K562 (cell line): ENCODE measurements around the gene ARHGAP26. TPM values are rescaled to one million over a fixed set of nuclear protein-coding genes. Genes with fewer than 3 reads are reported as not detected.
A peak's percentile ranks its signal among the peaks of the same experiment; 100 is the strongest.

Experiments
- ATAC-seq: fragments of 200-7000 bp; cut with Tn5 transposase; 3 replicates; pipeline ENCODE4 v1.9.1; 2020; ENCODE audit warnings: moderate library complexity
- BruUV-seq: library from RNA; stranded (reverse); fragments of 400-500 nt; replicated peaks from 2 replicates; lab custom pipeline; 2021; lab: Mats Ljungman, UMichigan
- CTCF ChIA-PET: fragments of 300-600 bp; formaldehyde crosslinking; extraction: SDS; loops from one replicate; lab custom pipeline; 2021; ENCODE audit warnings: low intra/inter-chr PET ratio; lab: Yijun Ruan, JAX
- POLR2A ChIA-PET: fragments of 300-600, 350-650 bp; sonication (Branson Sonifier 250); formaldehyde crosslinking; extraction: SDS; loops from one replicate; lab custom pipeline; 2021; ENCODE audit warnings: antibody characterized with exemption, inconsistent platforms; lab: Yijun Ruan, JAX
- DNase-seq, 4 experiments: peaks; one replicate each; pipeline versions ENCODE4 v3.0.0 to v3.0.0-alpha.2; 2011 to 2018; ENCODE audit warnings: low spot score in 3 of 4, mixed read lengths in 3 of 4; ENCODE audit errors: extremely low read depth in 1 of 4
- FAIRE-seq: peaks from 2 replicates; lab custom pipeline; 2011; peaks lifted over from hg19 to GRCh38; lab: Jason Lieb, UNC
- H2AFZ ChIP-seq: 2 replicates; pipeline ENCODE4 v1.6.0; 2011; ENCODE audit warnings: low read depth, low read length, control low read depth, inconsistent platforms
- H3K27ac ChIP-seq: fragments of 200-600 bp; 3 replicates; pipeline ENCODE4 v1.8.0; 2011; ENCODE audit warnings: low read depth, mild to moderate bottlenecking, control low read depth, inconsistent platforms, low read length, moderate library complexity, mixed read lengths; ENCODE audit errors: extremely low read depth
- H3K27me3 ChIP-seq, 2 experiments: fragments of 300-600 bp in 1 of 2; 2 replicates in 1 of 2; 3 replicates in 1 of 2; pipeline versions ENCODE4 v1.6.0 to v1.8.0; 2011; ENCODE audit warnings: inconsistent platforms in 2 of 2, low read length in 2 of 2, mild to moderate bottlenecking in 1 of 2, mixed read lengths in 1 of 2, moderate library complexity in 1 of 2; ENCODE audit not compliant: control insufficient read depth in 2 of 2, insufficient read depth in 2 of 2
- H3K36me3 ChIP-seq: fragments of 300-600 bp; 3 replicates; pipeline ENCODE4 v1.8.0; 2011; ENCODE audit warnings: mild to moderate bottlenecking, low read length, inconsistent platforms; ENCODE audit not compliant: control insufficient read depth, insufficient read depth
- H3K4me1 ChIP-seq, 2 experiments: fragments of 200-600 bp in 1 of 2; replicated peaks in 1 of 2; 2 replicates in 1 of 2; 3 replicates in 1 of 2; pipeline versions ENCODE4 v1.5.1 to v1.8.0; 2011; ENCODE audit warnings: inconsistent platforms in 2 of 2, low read length in 2 of 2, mild to moderate bottlenecking in 1 of 2, mixed read lengths in 1 of 2, moderate library complexity in 1 of 2; ENCODE audit not compliant: control insufficient read depth in 2 of 2, insufficient read depth in 2 of 2
- H3K4me2 ChIP-seq: 2 replicates; pipeline ENCODE4 v1.6.1; 2011; ENCODE audit warnings: low read length, control low read depth, inconsistent platforms, mixed read lengths; ENCODE audit not compliant: insufficient read depth
- H3K4me3 ChIP-seq: fragments of 200-600 bp; sonication (generic), shearing (Covaris generic); 2 replicates; pipeline ENCODE4 v1.5.1; 2016; ENCODE audit warnings: control low read depth, inconsistent platforms
- H3K79me2 ChIP-seq: fragments of 200-600 bp; 3 replicates; pipeline ENCODE4 v1.8.0; 2011; ENCODE audit warnings: low read length, inconsistent platforms; ENCODE audit not compliant: control insufficient read depth, insufficient read depth
- H3K9ac ChIP-seq, 2 experiments: 2 replicates each; pipeline versions ENCODE4 v1.6.0 to v1.6.1; 2011; ENCODE audit warnings: low read depth in 2 of 2, low read length in 2 of 2, control low read depth in 1 of 2, inconsistent platforms in 1 of 2, mild to moderate bottlenecking in 1 of 2, mixed read lengths in 1 of 2; ENCODE audit not compliant: insufficient read depth in 1 of 2
- H3K9me1 ChIP-seq: one replicate; pipeline ENCODE4 v1.6.0; 2011; ENCODE audit warnings: inconsistent platforms, mild to moderate bottlenecking, low read length, moderate library complexity; ENCODE audit not compliant: control insufficient read depth, insufficient read depth
- H3K9me3 ChIP-seq: replicated peaks from 2 replicates; pipeline ENCODE4 v1.5.1; 2011; ENCODE audit warnings: low read depth, low read length, inconsistent platforms; ENCODE audit not compliant: control insufficient read depth, insufficient read depth
- H4K20me1 ChIP-seq: replicated peaks from 2 replicates; pipeline ENCODE4 v1.6.1; 2011; ENCODE audit warnings: low read length, inconsistent platforms, mixed read lengths; ENCODE audit not compliant: control insufficient read depth, insufficient read depth
- GATAD2B ChIP-seq: fragments of 450-650 bp; IDR thresholded peaks from 2 replicates; pipeline ENCODE4 v1.6.1; 2017; ENCODE audit warnings: mild to moderate bottlenecking, borderline replicate concordance
- HDAC2 ChIP-seq: fragments of 450-650 bp; IDR thresholded peaks from 2 replicates; pipeline ENCODE4 v1.6.1; 2016; ENCODE audit warnings: mild to moderate bottlenecking
- HNRNPH1 ChIP-seq: fragments of 200-400 bp; formaldehyde crosslinking; optimal IDR thresholded peaks from 2 replicates; pipeline ENCODE3; 2017; ENCODE audit warnings: low read depth, mild to moderate bottlenecking, low read length, moderate library complexity
- L3MBTL2 ChIP-seq: fragments of 450-650 bp; IDR thresholded peaks from 2 replicates; pipeline ENCODE4 v1.6.1; 2016; ENCODE audit warnings: mild to moderate bottlenecking, moderate library complexity
- MEIS2 ChIP-seq: fragments of 450-650 bp; IDR thresholded peaks from 2 replicates; pipeline ENCODE4 v1.6.1; 2014; ENCODE audit warnings: mild to moderate bottlenecking; ENCODE audit not compliant: partially characterized antibody
- SAFB2 ChIP-seq: fragments of 200-400 bp; formaldehyde crosslinking; IDR thresholded peaks from 2 replicates; pipeline ENCODE4 v1.6.1; 2018; ENCODE audit warnings: borderline replicate concordance, low read length, low read depth, moderate library complexity; ENCODE audit not compliant: severe bottlenecking
- SREBF1 ChIP-seq: fragments of 150-350 bp; IDR thresholded peaks from 2 replicates; pipeline ENCODE4 v1.6.1; 2014; ENCODE audit warnings: antibody characterized with exemption, low read depth, low read length, borderline replicate concordance
- TAF15 ChIP-seq: fragments of 200-400 bp; formaldehyde crosslinking; IDR thresholded peaks from 2 replicates; pipeline ENCODE4 v1.6.1; 2017; ENCODE audit warnings: mild to moderate bottlenecking, low read depth, low read length, moderate library complexity
- YBX1 ChIP-seq: fragments of 450-650 bp; IDR thresholded peaks from 2 replicates; pipeline ENCODE4 v1.7.1; 2016; ENCODE audit warnings: mild to moderate bottlenecking
- ZBTB7A ChIP-seq: IDR thresholded peaks from 2 replicates; pipeline ENCODE4 v1.6.1; 2011; ENCODE audit warnings: low read depth, mild to moderate bottlenecking, low read length, moderate library complexity, borderline replicate concordance; ENCODE audit not compliant: control insufficient read depth
- ZFP1 ChIP-seq: fragments of 450-650 bp; formaldehyde crosslinking; IDR thresholded peaks from 2 replicates; pipeline ENCODE4 v1.4.0; 2020; ENCODE audit warnings: mild to moderate bottlenecking, mixed read lengths
- ZFPM2 ChIP-seq: fragments of 250-450 bp; sonication (Bioruptor Pico); IDR thresholded peaks from 2 replicates; pipeline ENCODE4 v1.5.1; 2022; ENCODE audit warnings: mild to moderate bottlenecking
- ZNF263 ChIP-seq: sonication (generic); formaldehyde crosslinking; IDR thresholded peaks from 2 replicates; pipeline ENCODE4 v1.8.0; 2022; ENCODE audit warnings: mild to moderate bottlenecking, missing genetic modification reagents, borderline replicate concordance
- ZNF79 ChIP-seq: fragments of 250-450 bp; sonication (Bioruptor Pico); IDR thresholded peaks from 2 replicates; pipeline ENCODE4 v1.4.0; 2020; ENCODE audit warnings: low read depth, mild to moderate bottlenecking, moderate library complexity
- WGBS: fragments of 100-300 bp; shearing (Covaris generic); methylation state at CpG from one replicate; pipeline ENCODE4 v1.1.6; 2016; ENCODE audit warnings: low coverage, mixed read lengths; ENCODE audit not compliant: insufficient coverage; ENCODE audit errors: missing lambda C conversion rate; 5-methylcytosine and 5-hydroxymethylcytosine counted together
- in situ Hi-C: fragments of 300-500 bp; cut with MboI; formaldehyde crosslinking; loops from 4 replicates; pipeline ENCODE4 v1.15.0; 2018; ENCODE audit warnings: inconsistent platforms, mixed read lengths
- intact Hi-C: fragments of 100-400 bp; cut with micrococcal nuclease; formaldehyde crosslinking; loops from 2 replicates; pipeline ENCODE4 v1.14.2; 2022
- polyA plus RNA-seq, 8 experiments: library from polyadenylated mRNA; depleted of rRNA in 4 of 8; stranded (reverse) in 5 of 8; unstranded in 3 of 8; fragments of >200 nt; fragmentation: Nextera tagmentation in 2 of 8; fragmentation: Illumina TruSeq in 1 of 8; extraction: Ambion mirVana in 2 of 8; extraction: Trizol in 1 of 8; gene quantifications; 2 replicates each; pipeline versions ENCODE4 v1.2.1 to v1.2.3, GENCODE V29; 2011 to 2014; ENCODE audit warnings: inconsistent platforms in 1 of 8, missing spikeins in 1 of 8
- total RNA-seq, 7 experiments: library from RNA; depleted of rRNA in 6 of 7; stranded (reverse); fragments of >200 nt in 6 of 7; fragmentation: Illumina TruSeq in 2 of 7; extraction: Trizol in 2 of 7; gene quantifications; 2 replicates each; pipeline versions ENCODE4 v1.2.1 to v1.2.3, GENCODE V29; 2011 to 2021; ENCODE audit warnings: low replicate concordance in 1 of 7
- TF ChIP-seq, protein P1 (sequence below): fragments of 450-650 bp; formaldehyde crosslinking; IDR thresholded peaks from 2 replicates; pipeline ENCODE4 v1.4.0; 2022; ENCODE audit warnings: missing genetic modification characterization
- TF ChIP-seq, protein P2 (sequence below): IDR thresholded peaks from 2 replicates; pipeline ENCODE4 v1.6.1; 2011; ENCODE audit not compliant: insufficient read length; ENCODE audit errors: extremely low read depth
- TF ChIP-seq, protein P3 (sequence below): fragments of 250-450 bp; sonication (Bioruptor Pico); IDR thresholded peaks from 2 replicates; pipeline ENCODE4 v1.8.0; 2022; ENCODE audit warnings: inconsistent platforms
- TF ChIP-seq, protein P4 (sequence below): sonication (generic); formaldehyde crosslinking; IDR thresholded peaks from 2 replicates; pipeline ENCODE4 v1.8.1; 2022; ENCODE audit warnings: missing genetic modification reagents

The ARHGAP26 gene
- total and polyA plus RNA-seq, 9 of the 15 experiments (the other 6 are each of a cell fraction or from before 2014, with no cell fraction given), result 0.13 to 1.1 (median 0.55) TPM

DNA sequence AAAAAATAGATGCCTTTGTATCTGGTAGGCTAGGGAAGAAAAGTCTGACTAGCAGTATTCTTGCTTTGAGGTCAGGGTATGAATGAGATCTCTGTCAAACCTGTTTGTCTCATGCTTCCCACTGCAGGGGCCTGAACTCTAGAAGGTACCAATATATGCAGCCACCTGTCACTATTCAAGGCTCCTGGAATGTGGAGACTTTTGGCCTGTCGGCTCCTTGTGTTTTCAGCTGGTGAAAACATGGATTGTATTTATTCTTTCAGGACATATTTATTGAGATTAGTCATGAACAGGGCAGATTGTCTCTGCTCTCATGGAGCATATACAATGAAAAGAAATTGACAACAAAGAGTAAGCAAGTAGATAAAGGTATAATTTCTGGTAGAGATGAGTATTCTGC is 255.8 kb downstream of the ARHGAP26 start:
- FAIRE-seq (no peak), ATAC-seq (no peak), DNase-seq (no peak)
- no peak overlapping the region for H3K4me3 ChIP-seq
- peaks cover 9 to 22% of the 10 kb centered on the region in 2 experiments; a peak in 4 of 5 replicates for H3K4me1 ChIP-seq
- no peaks in the 10 kb centered on the region for H3K36me3 ChIP-seq
- intact Hi-C loops, result no loop called here
- H3K9me1 ChIP-seq, result no peaks in the 10 kb centered on the region
- peak overlapping the region; percentile 17; the same call in 1 of the 2 replicates for H3K4me2 ChIP-seq
- BruUV-seq, result no TSS peak
- WGBS, result 53% methylated on average over 1 of the region's 1 CpG
- H2AFZ ChIP-seq, result no peak overlapping the region
- H3K9ac ChIP-seq, result no peak overlapping the region
- in situ Hi-C loops, result no loop called here
- no peaks in the 10 kb centered on the region for H3K9me3 ChIP-seq
- ChIA-PET POLR2A (no interaction called here), CTCF (no interaction called here)
- no peak overlapping the region for H3K27ac ChIP-seq
- no peaks in the 10 kb centered on the region for H4K20me1 ChIP-seq
- peaks cover 0 to 3% of the 10 kb centered on the region in 2 experiments; a peak in 1 of 5 replicates for H3K27me3 ChIP-seq
- H3K79me2 ChIP-seq, result no peaks in the 10 kb centered on the region
- no peak for TF ChIP-seq ZFP1
- TF ChIP-seq YBX1, result no peak
- no peak for TF ChIP-seq SAFB2
- TF ChIP-seq GATAD2B, result no peak
- TF ChIP-seq ZFPM2 (CRISPR knock-in tag), result no peak
- no peak for TF ChIP-seq L3MBTL2
- TF ChIP-seq ZBTB7A, result no peak
- TF ChIP-seq, protein P1, sequence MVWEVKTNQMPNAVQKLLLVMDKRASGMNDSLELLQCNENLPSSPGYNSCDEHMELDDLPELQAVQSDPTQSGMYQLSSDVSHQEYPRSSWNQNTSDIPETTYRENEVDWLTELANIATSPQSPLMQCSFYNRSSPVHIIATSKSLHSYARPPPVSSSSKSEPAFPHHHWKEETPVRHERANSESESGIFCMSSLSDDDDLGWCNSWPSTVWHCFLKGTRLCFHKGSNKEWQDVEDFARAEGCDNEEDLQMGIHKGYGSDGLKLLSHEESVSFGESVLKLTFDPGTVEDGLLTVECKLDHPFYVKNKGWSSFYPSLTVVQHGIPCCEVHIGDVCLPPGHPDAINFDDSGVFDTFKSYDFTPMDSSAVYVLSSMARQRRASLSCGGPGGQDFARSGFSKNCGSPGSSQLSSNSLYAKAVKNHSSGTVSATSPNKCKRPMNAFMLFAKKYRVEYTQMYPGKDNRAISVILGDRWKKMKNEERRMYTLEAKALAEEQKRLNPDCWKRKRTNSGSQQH, result no peak
- TF ChIP-seq HDAC2, result no peak
- TF ChIP-seq TAF15, result no peak
- TF ChIP-seq MEIS2, result no peak
- TF ChIP-seq HNRNPH1, result no peak
- TF ChIP-seq, protein P2, sequence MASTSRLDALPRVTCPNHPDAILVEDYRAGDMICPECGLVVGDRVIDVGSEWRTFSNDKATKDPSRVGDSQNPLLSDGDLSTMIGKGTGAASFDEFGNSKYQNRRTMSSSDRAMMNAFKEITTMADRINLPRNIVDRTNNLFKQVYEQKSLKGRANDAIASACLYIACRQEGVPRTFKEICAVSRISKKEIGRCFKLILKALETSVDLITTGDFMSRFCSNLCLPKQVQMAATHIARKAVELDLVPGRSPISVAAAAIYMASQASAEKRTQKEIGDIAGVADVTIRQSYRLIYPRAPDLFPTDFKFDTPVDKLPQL, result no peak
- TF ChIP-seq, protein P3, sequence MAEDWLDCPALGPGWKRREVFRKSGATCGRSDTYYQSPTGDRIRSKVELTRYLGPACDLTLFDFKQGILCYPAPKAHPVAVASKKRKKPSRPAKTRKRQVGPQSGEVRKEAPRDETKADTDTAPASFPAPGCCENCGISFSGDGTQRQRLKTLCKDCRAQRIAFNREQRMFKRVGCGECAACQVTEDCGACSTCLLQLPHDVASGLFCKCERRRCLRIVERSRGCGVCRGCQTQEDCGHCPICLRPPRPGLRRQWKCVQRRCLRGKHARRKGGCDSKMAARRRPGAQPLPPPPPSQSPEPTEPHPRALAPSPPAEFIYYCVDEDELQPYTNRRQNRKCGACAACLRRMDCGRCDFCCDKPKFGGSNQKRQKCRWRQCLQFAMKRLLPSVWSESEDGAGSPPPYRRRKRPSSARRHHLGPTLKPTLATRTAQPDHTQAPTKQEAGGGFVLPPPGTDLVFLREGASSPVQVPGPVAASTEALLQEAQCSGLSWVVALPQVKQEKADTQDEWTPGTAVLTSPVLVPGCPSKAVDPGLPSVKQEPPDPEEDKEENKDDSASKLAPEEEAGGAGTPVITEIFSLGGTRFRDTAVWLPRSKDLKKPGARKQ (CRISPR knock-in tag), result no peak
- TF ChIP-seq ZNF79 (CRISPR knock-in tag), result no peak
- TF ChIP-seq, protein P4, sequence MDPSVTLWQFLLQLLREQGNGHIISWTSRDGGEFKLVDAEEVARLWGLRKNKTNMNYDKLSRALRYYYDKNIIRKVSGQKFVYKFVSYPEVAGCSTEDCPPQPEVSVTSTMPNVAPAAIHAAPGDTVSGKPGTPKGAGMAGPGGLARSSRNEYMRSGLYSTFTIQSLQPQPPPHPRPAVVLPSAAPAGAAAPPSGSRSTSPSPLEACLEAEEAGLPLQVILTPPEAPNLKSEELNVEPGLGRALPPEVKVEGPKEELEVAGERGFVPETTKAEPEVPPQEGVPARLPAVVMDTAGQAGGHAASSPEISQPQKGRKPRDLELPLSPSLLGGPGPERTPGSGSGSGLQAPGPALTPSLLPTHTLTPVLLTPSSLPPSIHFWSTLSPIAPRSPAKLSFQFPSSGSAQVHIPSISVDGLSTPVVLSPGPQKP (CRISPR knock-in tag), result no peak
- TF ChIP-seq SREBF1, result no peak
- TF ChIP-seq ZNF263 (CRISPR knock-in tag), result no peak
